Epithelial cell of proximal tubule (primary cell): Measurements from ENCODE around the gene KRTDAP. TPM values are rescaled to one million over a fixed set of nuclear protein-coding genes. Genes with fewer than 3 reads are reported as not detected.

ENCODE experiments used
- DNase-seq: peaks from one replicate; pipeline ENCODE4 v3.0.0-alpha.2; 2011; ENCODE audit warnings: low read depth
- H3K4me3 ChIP-seq: 2 replicates; pipeline ENCODE4 v1.5.1; 2011; ENCODE audit warnings: low read depth, mild to moderate bottlenecking, low read length
- total RNA-seq: library from RNA; depleted of rRNA; stranded (reverse); fragments of >200 nt; gene quantifications from 2 replicates; pipeline ENCODE4 v1.2.3, GENCODE V29; 2015
- TF ChIP-seq, protein P1 (sequence below): conservative IDR thresholded peaks from 2 replicates; pipeline ENCODE4 v1.5.1; 2012; ENCODE audit warnings: low read depth, mild to moderate bottlenecking, low read length

The KRTDAP gene
- total RNA-seq, 1 donor from 2014 or later: not detected

- TF ChIP-seq, protein P1, sequence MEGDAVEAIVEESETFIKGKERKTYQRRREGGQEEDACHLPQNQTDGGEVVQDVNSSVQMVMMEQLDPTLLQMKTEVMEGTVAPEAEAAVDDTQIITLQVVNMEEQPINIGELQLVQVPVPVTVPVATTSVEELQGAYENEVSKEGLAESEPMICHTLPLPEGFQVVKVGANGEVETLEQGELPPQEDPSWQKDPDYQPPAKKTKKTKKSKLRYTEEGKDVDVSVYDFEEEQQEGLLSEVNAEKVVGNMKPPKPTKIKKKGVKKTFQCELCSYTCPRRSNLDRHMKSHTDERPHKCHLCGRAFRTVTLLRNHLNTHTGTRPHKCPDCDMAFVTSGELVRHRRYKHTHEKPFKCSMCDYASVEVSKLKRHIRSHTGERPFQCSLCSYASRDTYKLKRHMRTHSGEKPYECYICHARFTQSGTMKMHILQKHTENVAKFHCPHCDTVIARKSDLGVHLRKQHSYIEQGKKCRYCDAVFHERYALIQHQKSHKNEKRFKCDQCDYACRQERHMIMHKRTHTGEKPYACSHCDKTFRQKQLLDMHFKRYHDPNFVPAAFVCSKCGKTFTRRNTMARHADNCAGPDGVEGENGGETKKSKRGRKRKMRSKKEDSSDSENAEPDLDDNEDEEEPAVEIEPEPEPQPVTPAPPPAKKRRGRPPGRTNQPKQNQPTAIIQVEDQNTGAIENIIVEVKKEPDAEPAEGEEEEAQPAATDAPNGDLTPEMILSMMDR: no peak
- H3K4me3 ChIP-seq: no peak overlapping the region
- DNase-seq: no peak
Observed at GRCh38 chr19:35529241-35530218, 39.3 kb upstream of the KRTDAP start.

DNA sequence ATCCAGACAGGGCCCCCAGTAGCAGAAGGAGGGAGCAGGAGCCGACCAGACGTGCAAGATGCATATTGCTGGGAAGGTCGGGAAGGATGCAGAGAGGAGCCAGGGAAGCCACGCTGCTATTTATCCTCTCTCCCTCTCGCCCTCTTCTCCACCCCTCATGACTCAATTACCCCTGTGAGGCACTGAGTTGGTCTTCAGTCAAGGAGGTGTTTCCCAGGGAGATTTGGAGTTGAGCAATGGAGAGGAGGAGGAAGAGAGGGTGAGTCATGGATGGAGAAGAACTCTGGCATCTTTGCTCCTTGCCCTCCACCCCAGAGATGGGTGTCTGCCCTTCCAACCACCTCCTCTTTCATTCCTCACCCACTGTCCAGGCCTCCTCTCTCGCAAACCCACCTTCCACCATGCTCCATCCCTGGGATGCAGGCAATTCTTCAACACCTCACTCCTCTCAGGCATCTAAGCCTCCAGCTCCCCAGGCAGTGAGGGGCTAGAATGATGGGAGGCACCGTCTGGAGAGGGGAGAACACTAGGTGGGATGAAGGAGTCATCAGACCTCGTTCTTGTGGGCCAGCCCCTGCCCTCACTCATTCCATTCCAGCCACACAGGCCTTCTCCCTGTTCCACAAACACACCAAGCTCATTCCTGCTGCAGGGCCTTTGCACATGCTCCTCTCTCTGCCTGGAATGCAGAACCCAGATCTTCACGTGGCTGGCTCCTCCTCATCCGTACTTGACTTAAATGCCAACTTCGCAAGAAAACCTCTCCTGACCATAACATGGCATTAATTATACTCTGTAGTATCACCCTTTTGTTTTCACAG lies 38.2 kb upstream of the KRTDAP start, which contains the start of gene SBSN:
SBSN (minus strand) TSS at position 94 of the 821 bp plus-strand sequence; CDS start at position 64, 30 bp downstream.
- H3K4me3 ChIP-seq: no peak within 1 kb of the TSS
- TF ChIP-seq, protein P1: no peak
- DNase-seq: no peak

GRCh38 chr19:35525873-35526272 lies 35.6 kb upstream of the KRTDAP start:
- TF ChIP-seq, protein P1: no peak
- no peak for DNase-seq
- no peak overlapping the region for H3K4me3 ChIP-seq

DNA sequence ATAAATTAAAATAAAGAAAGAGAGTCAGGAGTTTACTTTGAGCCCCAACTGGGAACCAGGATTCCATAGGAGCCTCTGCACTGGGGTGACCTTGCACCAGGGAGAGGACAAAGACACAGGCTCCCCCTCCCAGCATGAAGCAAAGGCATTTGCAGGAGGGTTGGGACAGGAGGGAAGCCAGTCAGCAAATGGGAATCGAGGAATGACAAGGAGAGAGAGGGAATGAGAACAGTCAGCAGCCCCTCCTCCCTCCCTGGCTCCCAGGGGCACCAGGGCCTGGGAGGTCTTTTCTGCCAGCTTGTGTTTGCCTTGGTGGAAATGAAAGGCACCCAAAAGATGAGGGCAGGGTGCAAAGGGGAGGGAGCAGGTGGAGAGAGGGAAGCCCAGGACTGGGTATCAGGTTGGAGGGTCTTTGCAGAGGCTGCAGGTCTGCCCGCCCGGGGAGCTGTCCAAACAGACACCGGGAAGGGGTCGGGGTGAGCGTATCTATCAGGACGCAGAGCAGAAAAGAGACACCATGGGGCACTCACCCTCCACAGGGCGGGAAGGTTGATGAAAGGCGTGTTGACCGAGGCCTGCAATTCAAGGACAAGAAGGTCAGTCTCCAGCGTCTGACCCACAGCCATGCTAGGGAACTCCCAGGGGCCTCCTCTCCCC lies 34.0 kb upstream of the KRTDAP start:
- H3K4me3 ChIP-seq: no peak overlapping the region
- TF ChIP-seq, protein P1: no peak

DNA sequence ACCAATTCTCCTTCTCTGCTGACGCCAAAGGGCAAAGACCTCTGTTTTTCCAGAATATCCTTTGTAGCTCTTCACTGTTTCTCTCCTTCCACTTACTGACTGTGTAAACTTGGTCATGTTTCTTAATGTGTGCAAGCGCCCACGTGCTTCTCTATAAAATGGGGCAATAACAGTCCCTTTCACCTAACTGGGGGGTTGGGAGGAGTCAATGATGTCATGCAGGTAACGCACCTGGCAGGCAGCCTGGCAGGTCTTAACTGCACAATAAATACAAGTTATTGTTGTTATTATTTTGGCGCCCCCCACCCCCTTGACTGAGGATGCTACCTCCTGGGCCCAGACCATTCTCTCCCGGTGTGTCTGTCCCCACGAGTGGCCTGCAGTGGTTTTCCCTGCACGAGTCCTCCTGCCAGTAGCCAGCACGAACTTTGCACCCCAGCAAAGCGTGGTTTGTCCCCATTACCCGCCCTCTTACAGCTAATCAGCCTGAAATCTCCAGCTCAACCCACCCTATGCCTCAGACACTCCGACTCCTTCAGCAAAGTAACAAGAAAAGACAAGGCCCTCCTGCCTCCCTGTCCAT lies 32.6 kb upstream of the KRTDAP start:
- DNase-seq: no peak
- TF ChIP-seq, protein P1: no peak
- H3K4me3 ChIP-seq: no peak overlapping the region

More for the DNA sequence above, 34.0 kb upstream of the KRTDAP start:
- DNase-seq: no peak

GRCh38 chr19:35521124-35521743 lies 31.0 kb upstream of the KRTDAP start:
- no peak for DNase-seq
- no peak overlapping the region for H3K4me3 ChIP-seq
- TF ChIP-seq, protein P1: no peak
